ENCODE data around the gene KRTAP5-7. TPM values are rescaled to one million over a fixed set of nuclear protein-coding genes. Genes with fewer than 3 reads are reported as not detected.
"Not testable (repeated sequence)": the region's sequence is repeated elsewhere in the genome, so short reads cannot be mapped to it uniquely, and the experiment has no call there.

The KRTAP5-7 gene
- total and polyA plus RNA-seq, 4 donors: 0.19 TPM; not detected in 3

- DNase-seq (ENCODE audit: low spot score): no peak
- 90% methylated on average over 9 of the region's 9 CpGs for WGBS
- no peaks in the 10 kb centered on the region for H3K27me3 ChIP-seq (ENCODE audit: control insufficient read depth in 4 of 4, insufficient read depth in 4 of 4, low read length in 3 of 4)
- H3K4me3 ChIP-seq (ENCODE audit: low read depth in 1 of 3, low read length in 3 of 3): no peak overlapping the region
- no peak overlapping the region for H3K9ac ChIP-seq (ENCODE audit: low read depth in 1 of 2, low read length in 2 of 2)
- H3K36me3 ChIP-seq (ENCODE audit: control insufficient read depth in 4 of 4, insufficient read depth in 3 of 4, low read depth in 1 of 4, low read length in 3 of 4): no peaks in the 10 kb centered on the region
- no peak overlapping the region for H3K27ac ChIP-seq (ENCODE audit: low read depth in 1 of 2, low read length in 2 of 2)
- no peaks in the 10 kb centered on the region for H3K9me3 ChIP-seq (ENCODE audit: control insufficient read depth in 4 of 4, low read length in 3 of 4)
- peaks cover 0 to 9% (median 5%) of the 10 kb centered on the region in 4 donors for H3K4me1 ChIP-seq (ENCODE audit: control insufficient read depth in 4 of 4, insufficient read depth in 4 of 4, low read length in 3 of 4)
- TF ChIP-seq, protein P1, sequence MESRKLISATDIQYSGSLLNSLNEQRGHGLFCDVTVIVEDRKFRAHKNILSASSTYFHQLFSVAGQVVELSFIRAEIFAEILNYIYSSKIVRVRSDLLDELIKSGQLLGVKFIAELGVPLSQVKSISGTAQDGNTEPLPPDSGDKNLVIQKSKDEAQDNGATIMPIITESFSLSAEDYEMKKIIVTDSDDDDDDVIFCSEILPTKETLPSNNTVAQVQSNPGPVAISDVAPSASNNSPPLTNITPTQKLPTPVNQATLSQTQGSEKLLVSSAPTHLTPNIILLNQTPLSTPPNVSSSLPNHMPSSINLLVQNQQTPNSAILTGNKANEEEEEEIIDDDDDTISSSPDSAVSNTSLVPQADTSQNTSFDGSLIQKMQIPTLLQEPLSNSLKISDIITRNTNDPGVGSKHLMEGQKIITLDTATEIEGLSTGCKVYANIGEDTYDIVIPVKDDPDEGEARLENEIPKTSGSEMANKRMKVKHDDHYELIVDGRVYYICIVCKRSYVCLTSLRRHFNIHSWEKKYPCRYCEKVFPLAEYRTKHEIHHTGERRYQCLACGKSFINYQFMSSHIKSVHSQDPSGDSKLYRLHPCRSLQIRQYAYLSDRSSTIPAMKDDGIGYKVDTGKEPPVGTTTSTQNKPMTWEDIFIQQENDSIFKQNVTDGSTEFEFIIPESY (IDR thresholded peaks at IDR 0.05): no peak
- TF ChIP-seq FOXA2 (IDR thresholded peaks at IDR 0.05): no peak
- no peak for TF ChIP-seq FOXA1 (IDR thresholded peaks at IDR 0.05)
- TF ChIP-seq NR2F2 (IDR thresholded peaks at IDR 0.05): no peak
- no peak for TF ChIP-seq EGR1 (IDR thresholded peaks at IDR 0.05; ENCODE audit: low read depth in 2 of 2)
- no peak for TF ChIP-seq MAX (IDR thresholded peaks at IDR 0.05)
- TF ChIP-seq RAD21 (IDR thresholded peaks at IDR 0.05): no peak
- no peak for TF ChIP-seq GABPA (IDR thresholded peaks at IDR 0.05 in 1 of 2, conservative IDR thresholded peaks at IDR 0.05 in 1 of 2)
- TF ChIP-seq CTCF (IDR thresholded peaks at IDR 0.05; ENCODE audit: low read depth, low read length, missing input control): no peak
- no peak for TF ChIP-seq HNF4G (IDR thresholded peaks at IDR 0.05)
- no peak for TF ChIP-seq ATF3 (IDR thresholded peaks at IDR 0.05)
- TF ChIP-seq, protein P2, sequence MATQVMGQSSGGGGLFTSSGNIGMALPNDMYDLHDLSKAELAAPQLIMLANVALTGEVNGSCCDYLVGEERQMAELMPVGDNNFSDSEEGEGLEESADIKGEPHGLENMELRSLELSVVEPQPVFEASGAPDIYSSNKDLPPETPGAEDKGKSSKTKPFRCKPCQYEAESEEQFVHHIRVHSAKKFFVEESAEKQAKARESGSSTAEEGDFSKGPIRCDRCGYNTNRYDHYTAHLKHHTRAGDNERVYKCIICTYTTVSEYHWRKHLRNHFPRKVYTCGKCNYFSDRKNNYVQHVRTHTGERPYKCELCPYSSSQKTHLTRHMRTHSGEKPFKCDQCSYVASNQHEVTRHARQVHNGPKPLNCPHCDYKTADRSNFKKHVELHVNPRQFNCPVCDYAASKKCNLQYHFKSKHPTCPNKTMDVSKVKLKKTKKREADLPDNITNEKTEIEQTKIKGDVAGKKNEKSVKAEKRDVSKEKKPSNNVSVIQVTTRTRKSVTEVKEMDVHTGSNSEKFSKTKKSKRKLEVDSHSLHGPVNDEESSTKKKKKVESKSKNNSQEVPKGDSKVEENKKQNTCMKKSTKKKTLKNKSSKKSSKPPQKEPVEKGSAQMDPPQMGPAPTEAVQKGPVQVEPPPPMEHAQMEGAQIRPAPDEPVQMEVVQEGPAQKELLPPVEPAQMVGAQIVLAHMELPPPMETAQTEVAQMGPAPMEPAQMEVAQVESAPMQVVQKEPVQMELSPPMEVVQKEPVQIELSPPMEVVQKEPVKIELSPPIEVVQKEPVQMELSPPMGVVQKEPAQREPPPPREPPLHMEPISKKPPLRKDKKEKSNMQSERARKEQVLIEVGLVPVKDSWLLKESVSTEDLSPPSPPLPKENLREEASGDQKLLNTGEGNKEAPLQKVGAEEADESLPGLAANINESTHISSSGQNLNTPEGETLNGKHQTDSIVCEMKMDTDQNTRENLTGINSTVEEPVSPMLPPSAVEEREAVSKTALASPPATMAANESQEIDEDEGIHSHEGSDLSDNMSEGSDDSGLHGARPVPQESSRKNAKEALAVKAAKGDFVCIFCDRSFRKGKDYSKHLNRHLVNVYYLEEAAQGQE (IDR thresholded peaks at IDR 0.05): no peak
These were observed 10.5 kb downstream of the KRTAP5-7 start for GRCh38 chr11:71537537-71537936.

DNA sequence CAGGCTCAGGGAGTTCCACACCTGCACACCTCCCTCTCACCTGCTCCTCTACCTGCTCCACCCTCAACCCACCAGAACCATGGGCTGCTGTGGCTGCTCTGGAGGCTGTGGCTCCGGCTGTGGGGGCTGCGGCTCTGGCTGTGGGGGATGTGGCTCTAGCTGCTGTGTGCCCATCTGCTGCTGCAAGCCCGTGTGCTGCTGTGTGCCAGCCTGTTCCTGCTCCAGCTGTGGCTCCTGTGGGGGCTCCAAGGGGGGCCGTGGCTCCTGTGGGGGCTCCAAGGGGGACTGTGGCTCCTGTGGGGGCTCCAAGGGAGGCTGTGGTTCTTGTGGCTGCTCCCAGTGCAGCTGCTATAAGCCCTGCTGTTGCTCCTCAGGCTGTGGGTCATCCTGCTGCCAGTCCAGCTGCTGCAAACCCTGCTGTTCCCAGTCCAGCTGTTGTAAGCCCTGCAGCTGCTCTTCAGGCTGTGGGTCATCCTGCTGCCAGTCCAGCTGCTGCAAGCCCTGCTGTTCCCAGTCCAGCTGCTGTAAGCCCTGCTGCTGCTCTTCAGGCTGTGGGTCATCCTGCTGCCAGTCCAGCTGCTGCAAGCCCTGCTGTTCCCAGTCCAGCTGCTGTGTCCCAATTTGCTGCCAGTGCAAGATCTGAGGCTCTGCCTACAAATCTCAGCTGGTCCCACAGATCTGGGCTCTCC is 11.1 kb downstream of the KRTAP5-7 start, which contains the start of gene KRTAP5-8:
KRTAP5-8 (plus strand) TSS at position 49 of the 689 bp plus-strand sequence; CDS start at position 80, 31 bp downstream.
- H3K4me3 ChIP-seq (ENCODE audit: low read depth in 1 of 3, low read length in 3 of 3); DNase-seq (ENCODE audit: low spot score); H3K9me3 ChIP-seq (ENCODE audit: control insufficient read depth in 4 of 4, low read length in 3 of 4); H3K27me3 ChIP-seq (ENCODE audit: control insufficient read depth in 4 of 4, insufficient read depth in 4 of 4, low read length in 3 of 4); H3K36me3 ChIP-seq (ENCODE audit: control insufficient read depth in 4 of 4, insufficient read depth in 3 of 4, low read depth in 1 of 4, low read length in 3 of 4); H3K9ac ChIP-seq (ENCODE audit: low read depth in 1 of 2, low read length in 2 of 2); H3K27ac ChIP-seq (ENCODE audit: low read depth in 1 of 2, low read length in 2 of 2); H3K4me1 ChIP-seq (ENCODE audit: control insufficient read depth in 4 of 4, insufficient read depth in 4 of 4, low read length in 3 of 4): not testable (repeated sequence)
- WGBS: 72% methylated on average over 4 of the region's 4 CpGs
